Measurements from ENCODE around the gene CREG2.

The CREG2 gene

DNA sequence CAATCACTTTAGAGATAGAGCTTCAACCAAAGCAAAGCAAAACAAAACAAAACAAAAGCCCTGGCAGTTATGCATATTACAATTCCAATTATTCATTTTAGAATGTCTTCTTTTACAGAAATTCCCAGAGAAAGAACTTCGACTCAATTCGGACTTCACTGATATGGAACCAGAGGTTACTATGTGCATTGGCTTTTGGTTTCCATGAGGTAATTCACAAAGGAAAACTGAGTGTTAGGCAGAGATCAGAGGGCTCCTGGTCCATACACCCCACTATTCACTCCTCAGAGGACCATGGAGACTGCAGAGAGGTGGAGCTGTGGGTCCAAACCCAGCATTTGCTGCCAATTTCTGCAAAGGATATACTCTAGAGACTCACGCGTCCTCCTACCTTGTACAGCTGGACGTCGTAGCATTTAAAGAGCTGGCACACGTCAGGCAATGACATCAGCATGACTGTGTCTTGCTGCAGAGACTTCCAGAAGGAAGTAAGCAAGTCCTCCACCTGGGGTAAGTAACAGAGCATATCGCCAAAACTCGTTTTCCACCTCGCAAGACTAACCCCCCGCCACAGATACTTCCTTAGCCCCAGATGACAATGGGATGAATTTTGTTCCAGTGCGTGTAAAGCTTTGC, 31.3 kb upstream of the CREG2 start:
- Mint-ChIP-seq H3K9me3 (peaks cover 7% of the 10 kb centered on the region), H3K4me1 (ENCODE audit: low read depth) (peaks cover 2% of the 10 kb centered on the region), H3K27me3 (ENCODE audit: low read depth) (no peaks in the 10 kb centered on the region), H3K4me3 (no peak overlapping the region), H3K27ac (no peak overlapping the region), H3K36me3 (ENCODE audit: low read depth) (peaks cover 8% of the 10 kb centered on the region)

DNA sequence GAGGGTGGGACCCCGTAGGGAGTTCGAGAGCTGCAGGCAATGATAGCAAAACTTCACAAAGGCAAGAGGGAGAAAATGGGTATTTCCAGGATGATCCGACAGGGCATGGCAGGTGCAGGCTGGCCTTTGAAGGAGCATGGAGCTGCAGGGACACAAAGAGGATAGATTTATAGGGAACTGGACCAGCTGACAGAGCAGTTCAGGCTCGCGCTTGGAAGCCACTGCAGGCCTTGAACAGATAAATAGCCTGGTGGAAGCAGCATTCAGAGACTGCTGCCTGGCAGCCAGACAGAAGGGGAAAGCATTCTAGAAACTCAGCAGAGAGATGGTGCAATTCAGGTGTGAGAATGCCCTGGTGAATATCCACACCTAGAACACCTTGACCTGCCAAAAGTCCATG, 29.3 kb upstream of the CREG2 start:
- H3K9me3 Mint-ChIP-seq, result peaks cover 7% of the 10 kb centered on the region
- no peak overlapping the region for H3K4me3 Mint-ChIP-seq
- peaks cover 8% of the 10 kb centered on the region for H3K36me3 Mint-ChIP-seq (ENCODE audit: low read depth)
- no peaks in the 10 kb centered on the region for H3K27me3 Mint-ChIP-seq (ENCODE audit: low read depth)
- peaks cover 2% of the 10 kb centered on the region for H3K4me1 Mint-ChIP-seq (ENCODE audit: low read depth)
- H3K27ac Mint-ChIP-seq, result no peak overlapping the region

DNA sequence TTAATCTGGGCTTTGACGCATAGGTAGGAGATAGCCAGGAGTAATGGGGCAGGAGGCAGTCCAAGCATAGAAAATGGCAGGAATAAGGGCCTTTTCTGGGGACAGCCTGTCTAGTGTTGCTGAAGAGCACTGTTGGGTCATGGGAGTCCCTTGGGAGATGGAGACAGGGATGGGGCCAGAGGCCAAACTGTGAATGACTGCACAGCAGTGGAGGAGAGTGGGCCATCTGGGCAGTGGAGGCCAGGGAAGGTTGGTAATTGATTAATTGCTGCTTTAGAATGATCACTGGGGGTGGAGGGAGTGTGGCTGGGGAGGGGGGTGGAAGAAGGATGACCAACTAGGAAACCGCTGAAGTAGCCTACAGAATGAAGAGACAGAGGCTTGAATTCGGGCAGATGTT, 28.6 kb upstream of the CREG2 start:
- Mint-ChIP-seq H3K9me3 (peaks cover 7% of the 10 kb centered on the region), H3K27me3 (ENCODE audit: low read depth) (no peaks in the 10 kb centered on the region), H3K36me3 (ENCODE audit: low read depth) (peaks cover 8% of the 10 kb centered on the region), H3K4me1 (ENCODE audit: low read depth) (peaks cover 2% of the 10 kb centered on the region), H3K27ac (no peak overlapping the region), H3K4me3 (no peak overlapping the region)

DNA sequence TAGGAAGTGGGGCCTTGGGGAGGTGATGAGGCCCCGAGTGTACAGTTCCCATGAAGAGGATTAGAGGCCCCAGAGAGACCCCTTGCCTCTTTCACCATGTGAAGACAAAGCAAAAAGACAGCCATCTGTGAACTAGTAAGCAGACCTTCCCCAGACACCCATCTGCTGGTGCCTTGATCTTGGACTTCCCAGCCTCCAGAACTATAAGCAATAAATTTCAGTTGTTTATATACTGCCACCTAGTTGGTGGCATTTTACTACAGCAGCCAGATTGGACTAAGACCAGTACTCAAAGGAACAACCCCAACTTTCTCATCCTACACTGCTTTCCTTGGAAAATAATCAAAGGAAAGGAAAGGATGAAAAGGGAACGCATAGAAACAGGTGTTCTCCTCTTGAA, 27.9 kb upstream of the CREG2 start:
- Mint-ChIP-seq H3K27me3 (ENCODE audit: low read depth) (no peaks in the 10 kb centered on the region), H3K27ac (no peak overlapping the region), H3K36me3 (ENCODE audit: low read depth) (peaks cover 8% of the 10 kb centered on the region), H3K9me3 (peaks cover 7% of the 10 kb centered on the region), H3K4me3 (no peak overlapping the region), H3K4me1 (ENCODE audit: low read depth) (peaks cover 2% of the 10 kb centered on the region)

DNA sequence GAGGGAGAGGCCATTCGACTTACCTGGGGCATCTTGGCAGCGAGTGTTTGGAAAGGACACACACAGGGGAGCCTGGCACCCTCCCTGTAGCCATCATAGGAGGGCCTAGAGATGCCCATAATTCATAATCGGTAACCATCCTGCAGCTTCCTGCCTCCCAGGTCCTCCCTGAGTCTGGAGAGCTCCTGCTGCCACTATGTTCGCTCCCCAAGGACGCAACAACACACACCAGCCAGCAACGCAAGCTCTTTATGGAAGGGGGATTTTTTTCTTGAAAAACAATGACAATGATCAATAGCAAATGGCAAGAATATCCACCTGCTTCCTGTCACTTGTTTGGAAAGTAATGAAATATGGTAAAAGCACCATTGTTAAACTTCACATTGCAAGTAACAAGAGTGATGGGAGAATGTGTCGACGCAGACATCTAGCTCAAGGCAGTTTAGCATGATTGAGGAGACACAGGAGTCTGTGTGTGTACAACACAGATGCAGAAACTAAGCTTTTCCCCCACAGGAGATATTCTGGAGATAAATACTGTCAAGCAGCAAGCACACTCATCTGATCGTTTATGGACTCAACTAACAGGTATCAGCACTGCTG, 24.9 kb upstream of the CREG2 start:
- H3K4me3 Mint-ChIP-seq, result no peak overlapping the region
- H3K27me3 Mint-ChIP-seq (ENCODE audit: low read depth), result no peaks in the 10 kb centered on the region
- H3K27ac Mint-ChIP-seq, result no peak overlapping the region
- peaks cover 8% of the 10 kb centered on the region for H3K36me3 Mint-ChIP-seq (ENCODE audit: low read depth)
- H3K9me3 Mint-ChIP-seq, result peaks cover 7% of the 10 kb centered on the region
- no peaks in the 10 kb centered on the region for H3K4me1 Mint-ChIP-seq (ENCODE audit: low read depth)

DNA sequence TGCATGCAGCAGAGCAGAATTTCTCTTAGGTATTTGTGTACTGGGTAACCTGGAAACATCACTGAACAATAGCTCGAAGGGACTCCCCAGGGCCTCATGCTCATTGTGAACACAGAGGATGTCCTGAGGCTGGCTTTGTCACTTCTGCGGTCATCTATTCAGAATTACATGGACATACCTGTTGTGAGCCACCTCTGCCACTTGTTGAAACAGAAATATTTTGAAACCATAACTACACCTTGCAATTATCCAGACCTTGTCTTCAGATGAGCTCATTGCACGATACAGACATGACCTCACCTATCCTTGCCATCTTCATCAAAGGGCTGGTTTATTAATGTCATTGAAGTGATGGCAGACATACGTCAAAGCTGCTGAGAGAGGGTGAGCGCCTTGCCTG, 23.4 kb upstream of the CREG2 start:
- no peak overlapping the region for H3K4me3 Mint-ChIP-seq
- peaks cover 7% of the 10 kb centered on the region for H3K9me3 Mint-ChIP-seq
- no peak overlapping the region for H3K27ac Mint-ChIP-seq
- H3K4me1 Mint-ChIP-seq (ENCODE audit: low read depth), result no peaks in the 10 kb centered on the region
- no peaks in the 10 kb centered on the region for H3K27me3 Mint-ChIP-seq (ENCODE audit: low read depth)
- peaks cover 6% of the 10 kb centered on the region for H3K36me3 Mint-ChIP-seq (ENCODE audit: low read depth)

DNA sequence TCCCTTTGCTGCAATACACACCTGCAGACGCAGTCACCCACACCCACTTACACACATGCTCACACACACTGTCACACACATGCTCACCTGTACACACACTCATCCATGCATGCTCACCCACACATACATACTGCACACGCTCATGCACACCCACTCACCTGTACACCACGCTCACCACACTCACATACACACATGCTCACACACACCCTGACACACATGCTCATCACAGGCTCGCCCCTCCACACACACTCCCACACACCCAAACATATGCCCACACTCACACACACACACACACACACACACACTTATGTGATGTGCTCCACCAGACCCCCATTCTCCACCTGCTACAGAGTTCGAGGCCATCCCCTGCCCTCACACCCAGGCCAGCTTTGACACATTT, 22.8 kb upstream of the CREG2 start:
- H3K27ac Mint-ChIP-seq, result no peak overlapping the region

DNA sequence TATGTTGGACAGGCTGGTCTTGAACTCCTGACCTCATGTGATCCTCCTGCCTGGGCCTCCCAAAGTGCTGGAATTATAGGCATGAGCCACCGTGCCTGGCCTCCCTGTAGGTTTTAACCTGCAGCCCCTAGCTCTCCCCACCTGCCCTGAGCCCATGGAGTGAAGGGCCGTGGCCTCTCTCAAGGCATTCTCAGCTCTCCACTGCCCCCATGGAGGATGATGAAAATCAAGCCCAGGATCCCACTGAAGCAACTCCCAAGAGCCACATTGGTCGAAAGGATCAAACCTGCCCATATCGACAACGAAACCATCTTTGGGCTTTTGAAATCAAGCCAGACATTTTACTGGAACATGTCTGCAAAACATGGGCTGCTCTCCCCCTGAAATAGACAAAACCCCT, 22.4 kb upstream of the CREG2 start:
- Mint-ChIP-seq H3K4me3 (no peak overlapping the region), H3K9me3 (peaks cover under 1% of the 10 kb centered on the region), H3K36me3 (ENCODE audit: low read depth) (no peaks in the 10 kb centered on the region), H3K27me3 (ENCODE audit: low read depth) (no peaks in the 10 kb centered on the region), H3K4me1 (ENCODE audit: low read depth) (peaks cover 2% of the 10 kb centered on the region), H3K27ac (no peak overlapping the region)

More for the DNA sequence above, 22.8 kb upstream of the CREG2 start:
- Mint-ChIP-seq H3K4me1 (ENCODE audit: low read depth) (peaks cover 2% of the 10 kb centered on the region), H3K9me3 (peaks cover 4% of the 10 kb centered on the region), H3K36me3 (ENCODE audit: low read depth) (peaks cover 2% of the 10 kb centered on the region), H3K27me3 (ENCODE audit: low read depth) (no peaks in the 10 kb centered on the region), H3K4me3 (no peak overlapping the region)

DNA sequence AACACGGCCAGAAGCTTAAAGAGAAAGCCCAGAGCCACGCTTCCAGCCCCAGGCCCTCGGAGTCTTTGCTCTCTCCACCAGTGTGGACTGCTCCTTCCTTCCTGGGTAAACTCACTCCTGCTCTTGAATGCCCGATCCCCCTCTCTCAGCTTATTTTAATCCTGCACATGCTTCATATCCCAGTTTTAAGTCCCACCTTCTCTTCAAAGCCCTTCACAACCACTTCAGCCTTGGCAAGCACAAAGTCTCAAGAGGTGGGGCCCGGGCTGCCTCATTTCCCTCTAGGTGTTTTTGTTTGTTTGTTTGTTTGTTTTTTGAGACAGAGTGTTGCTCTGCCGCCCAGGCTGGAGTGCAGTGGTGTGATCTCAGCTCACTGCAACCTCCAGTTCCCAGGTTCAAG, 21.6 kb upstream of the CREG2 start:
- Mint-ChIP-seq H3K27ac (no peak overlapping the region), H3K27me3 (ENCODE audit: low read depth) (no peaks in the 10 kb centered on the region), H3K36me3 (ENCODE audit: low read depth) (no peaks in the 10 kb centered on the region), H3K4me1 (ENCODE audit: low read depth) (peaks cover 2% of the 10 kb centered on the region), H3K4me3 (no peak overlapping the region), H3K9me3 (no peaks in the 10 kb centered on the region)

DNA sequence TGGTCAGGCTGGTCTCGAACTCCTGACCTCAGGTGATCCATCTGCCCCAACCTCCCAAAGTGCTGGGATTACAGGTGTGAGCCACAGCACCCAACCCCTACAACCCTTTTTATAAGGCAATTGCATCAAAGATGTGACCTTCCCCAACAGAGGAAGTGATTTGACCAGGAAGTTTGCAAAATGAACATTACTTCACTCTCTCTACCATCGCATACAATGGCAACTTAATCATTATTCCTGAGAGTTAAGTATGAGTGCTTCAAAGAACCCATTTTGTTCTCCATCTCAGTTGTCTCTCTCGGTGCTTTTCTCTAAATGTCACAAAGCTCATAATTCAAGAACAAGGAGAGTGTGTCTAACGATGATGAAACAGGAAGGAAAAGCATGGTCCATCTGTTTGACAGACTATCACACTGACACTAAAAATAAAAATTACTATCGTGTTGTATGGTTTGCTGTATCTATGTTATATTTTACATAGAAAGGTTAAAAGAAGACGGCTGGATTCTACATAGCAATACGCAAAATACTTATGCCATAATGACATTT, 18.1 kb upstream of the CREG2 start:
- H3K27me3 Mint-ChIP-seq (ENCODE audit: low read depth), result no peaks in the 10 kb centered on the region
- H3K36me3 Mint-ChIP-seq (ENCODE audit: low read depth), result no peaks in the 10 kb centered on the region
- no peak overlapping the region for H3K27ac Mint-ChIP-seq
- no peaks in the 10 kb centered on the region for H3K9me3 Mint-ChIP-seq
- peaks cover 2% of the 10 kb centered on the region for H3K4me1 Mint-ChIP-seq (ENCODE audit: low read depth)
- H3K4me3 Mint-ChIP-seq, result no peak overlapping the region

DNA sequence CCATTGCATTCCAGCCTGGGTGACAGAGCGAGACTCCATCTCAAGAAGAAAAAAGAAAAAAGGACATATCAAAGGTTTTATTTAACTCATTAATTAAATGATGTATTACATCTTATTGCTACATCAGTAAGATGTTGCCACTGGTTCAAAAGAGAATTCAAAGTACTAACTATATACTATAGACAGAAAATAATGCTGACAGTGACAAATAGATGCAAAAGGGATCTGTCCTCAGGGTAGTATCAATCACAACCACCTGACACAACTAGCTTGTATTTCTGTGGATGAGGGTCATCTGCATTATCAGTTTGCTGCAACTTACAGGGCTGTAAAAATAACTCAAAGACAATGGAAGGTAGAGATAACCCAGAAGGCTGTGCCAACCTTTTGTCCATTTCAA, 16.4 kb upstream of the CREG2 start:
- no peaks in the 10 kb centered on the region for H3K36me3 Mint-ChIP-seq (ENCODE audit: low read depth)
- no peaks in the 10 kb centered on the region for H3K27me3 Mint-ChIP-seq (ENCODE audit: low read depth)
- H3K27ac Mint-ChIP-seq, result no peak overlapping the region
- H3K4me3 Mint-ChIP-seq, result no peak overlapping the region
- H3K9me3 Mint-ChIP-seq, result no peaks in the 10 kb centered on the region
- H3K4me1 Mint-ChIP-seq (ENCODE audit: low read depth), result peaks cover 9% of the 10 kb centered on the region

DNA sequence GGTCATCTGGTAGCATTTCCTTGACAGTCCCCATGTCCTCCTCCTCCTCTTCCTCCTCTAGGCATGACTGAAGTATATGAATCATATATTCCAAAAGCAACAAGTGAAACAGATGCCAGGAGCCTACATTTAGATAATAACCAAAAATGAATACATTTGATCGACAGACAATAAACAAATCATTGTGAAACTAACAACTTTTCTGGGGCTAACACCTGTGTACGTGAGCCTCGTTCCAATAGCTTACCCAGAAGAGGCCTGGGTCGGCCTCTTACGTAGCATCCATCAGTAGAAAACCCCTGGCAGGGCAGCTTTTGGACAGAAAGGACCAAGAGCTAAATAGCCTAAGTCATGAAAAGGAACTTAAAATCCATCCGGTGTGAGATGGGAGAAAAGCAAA, 15.3 kb upstream of the CREG2 start:
- Mint-ChIP-seq H3K4me1 (ENCODE audit: low read depth) (peaks cover 9% of the 10 kb centered on the region), H3K36me3 (ENCODE audit: low read depth) (no peaks in the 10 kb centered on the region), H3K27ac (no peak overlapping the region), H3K4me3 (no peak overlapping the region), H3K27me3 (ENCODE audit: low read depth) (no peaks in the 10 kb centered on the region), H3K9me3 (no peaks in the 10 kb centered on the region)

DNA sequence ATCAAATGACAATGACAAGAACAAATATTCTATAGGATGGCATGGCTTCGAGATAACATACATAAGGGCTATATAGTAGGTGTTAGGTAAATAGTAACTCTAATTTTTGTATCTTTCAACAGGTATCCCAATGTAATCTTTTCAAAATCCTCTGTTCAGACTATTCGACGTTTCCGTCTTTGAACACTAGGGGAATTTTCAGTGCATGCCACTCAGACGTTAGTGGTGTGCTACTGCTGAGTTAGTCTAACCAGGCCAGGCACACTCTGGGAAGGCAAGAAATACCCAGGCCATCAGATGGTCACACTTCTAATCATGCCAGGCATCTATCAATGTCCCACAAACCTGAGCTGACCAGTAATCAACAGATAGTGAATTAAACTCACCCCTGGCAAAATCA, 14.6 kb upstream of the CREG2 start:
- peaks cover 9% of the 10 kb centered on the region for H3K4me1 Mint-ChIP-seq (ENCODE audit: low read depth)
- H3K36me3 Mint-ChIP-seq (ENCODE audit: low read depth), result no peaks in the 10 kb centered on the region
- peaks cover 3% of the 10 kb centered on the region for H3K27me3 Mint-ChIP-seq (ENCODE audit: low read depth)
- no peak overlapping the region for H3K27ac Mint-ChIP-seq
- no peak overlapping the region for H3K4me3 Mint-ChIP-seq
- no peaks in the 10 kb centered on the region for H3K9me3 Mint-ChIP-seq

DNA sequence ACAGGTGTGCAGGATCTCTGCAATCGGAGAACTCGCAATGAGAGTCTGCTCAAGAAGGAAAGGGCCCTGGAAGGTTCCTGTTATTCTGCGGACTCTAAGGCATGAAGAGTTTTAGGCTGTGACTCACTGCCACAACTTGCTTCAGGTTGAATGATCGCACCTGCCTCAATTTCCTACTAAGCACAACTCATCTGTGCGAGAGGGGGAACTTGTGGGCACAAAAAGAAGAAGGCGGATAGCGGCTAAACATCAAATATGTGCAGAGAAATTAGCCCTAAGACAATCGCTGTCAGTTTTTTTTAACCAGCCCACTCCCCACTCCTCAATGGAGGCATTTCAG, 14.0 kb upstream of the CREG2 start:
- Mint-ChIP-seq H3K4me3 (no peak overlapping the region), H3K4me1 (ENCODE audit: low read depth) (peaks cover 9% of the 10 kb centered on the region), H3K9me3 (no peaks in the 10 kb centered on the region), H3K36me3 (ENCODE audit: low read depth) (no peaks in the 10 kb centered on the region), H3K27ac (no peak overlapping the region), H3K27me3 (ENCODE audit: low read depth) (peaks cover 3% of the 10 kb centered on the region)

DNA sequence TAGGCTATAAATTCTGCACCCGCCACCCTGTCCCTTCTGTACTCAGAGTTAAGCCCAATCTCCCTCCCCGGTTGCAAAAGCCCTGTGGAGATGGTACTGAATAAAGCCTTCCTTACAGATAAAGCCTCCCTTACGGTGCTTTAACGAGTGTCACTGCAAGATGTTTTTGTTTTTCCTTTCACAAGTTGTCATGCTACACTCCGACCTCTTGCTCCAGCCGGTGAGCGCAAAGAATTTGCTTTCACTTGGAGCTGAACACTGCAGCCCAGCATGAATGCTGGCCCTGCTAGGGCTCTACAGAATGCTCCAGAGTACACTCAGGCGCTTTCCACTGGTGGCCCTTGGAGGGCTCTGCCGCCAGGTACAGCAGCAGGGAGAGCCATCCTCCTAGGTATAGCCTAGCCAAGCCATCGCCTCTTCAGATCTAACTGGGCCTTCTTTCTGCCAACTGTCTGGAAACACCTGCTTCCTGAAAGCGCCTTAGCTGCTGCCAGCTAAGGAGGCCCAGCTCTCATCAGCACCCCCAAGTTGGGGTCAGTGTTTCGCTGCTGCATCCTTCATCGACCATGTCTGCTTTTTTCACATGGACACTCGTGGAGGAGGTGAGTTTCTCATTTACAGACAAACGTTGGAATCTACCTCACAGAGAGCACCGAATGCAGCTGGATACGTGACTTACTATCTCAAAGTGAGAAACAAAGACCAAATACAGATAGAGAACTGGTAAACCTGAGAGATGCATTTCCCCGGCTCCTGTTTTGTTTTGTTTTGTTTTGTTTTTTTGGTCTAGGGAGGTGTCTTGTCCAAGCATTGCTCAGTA, 13.4 kb upstream of the CREG2 start:
- Mint-ChIP-seq H3K4me3 (no peak overlapping the region), H3K9me3 (no peaks in the 10 kb centered on the region), H3K27ac (no peak overlapping the region), H3K36me3 (ENCODE audit: low read depth) (no peaks in the 10 kb centered on the region), H3K27me3 (ENCODE audit: low read depth) (peaks cover 9% of the 10 kb centered on the region), H3K4me1 (ENCODE audit: low read depth) (peaks cover 13% of the 10 kb centered on the region)
